ENCODE data around the gene MAFG.

The MAFG gene

DNA sequence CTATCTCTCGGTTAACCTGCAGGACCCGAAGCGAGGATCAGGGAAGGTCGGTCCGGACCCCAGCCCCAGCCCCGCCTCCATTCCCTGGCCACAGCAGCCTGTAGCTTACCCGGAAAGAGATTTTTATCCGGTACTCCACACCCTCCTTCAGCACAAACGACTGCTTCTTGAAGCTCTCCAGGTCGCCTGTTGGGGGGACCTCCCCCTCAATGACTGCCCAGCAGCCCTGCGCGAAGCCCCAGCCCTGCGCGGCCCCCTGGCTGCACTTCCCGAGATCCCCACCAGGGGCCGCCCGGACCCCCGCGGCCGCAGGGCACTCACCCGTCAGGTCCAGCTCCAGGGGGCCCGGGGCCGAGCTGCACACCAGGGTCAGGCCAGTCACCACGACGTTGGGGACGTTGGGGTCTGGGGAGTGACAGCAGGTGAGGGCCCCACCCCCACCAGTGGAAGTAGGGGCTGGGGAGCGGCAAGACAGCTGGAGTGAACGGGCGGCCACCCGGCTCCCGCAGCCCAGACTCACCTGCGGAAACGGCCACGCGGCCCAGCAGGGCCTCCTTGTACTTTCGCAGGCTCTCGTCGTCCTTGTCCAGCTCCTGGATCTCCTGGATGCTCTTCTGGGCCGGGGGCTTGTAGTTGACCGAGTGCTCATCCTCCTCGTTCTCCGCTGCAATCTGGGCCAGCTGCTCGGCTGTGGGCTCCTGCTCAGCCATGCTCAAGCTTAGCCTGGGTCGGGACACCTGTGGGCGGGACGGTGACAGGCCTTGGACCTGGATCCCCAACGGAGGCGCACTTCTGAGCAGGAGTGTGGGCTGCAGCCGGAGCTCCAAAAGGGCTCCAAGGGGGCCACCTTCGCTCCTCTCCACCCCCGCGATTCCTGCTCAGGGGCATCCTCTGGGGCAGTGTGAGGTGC lies 58.1 kb downstream of the MAFG start:
- peak; percentile 80 for DNase-seq

DNA sequence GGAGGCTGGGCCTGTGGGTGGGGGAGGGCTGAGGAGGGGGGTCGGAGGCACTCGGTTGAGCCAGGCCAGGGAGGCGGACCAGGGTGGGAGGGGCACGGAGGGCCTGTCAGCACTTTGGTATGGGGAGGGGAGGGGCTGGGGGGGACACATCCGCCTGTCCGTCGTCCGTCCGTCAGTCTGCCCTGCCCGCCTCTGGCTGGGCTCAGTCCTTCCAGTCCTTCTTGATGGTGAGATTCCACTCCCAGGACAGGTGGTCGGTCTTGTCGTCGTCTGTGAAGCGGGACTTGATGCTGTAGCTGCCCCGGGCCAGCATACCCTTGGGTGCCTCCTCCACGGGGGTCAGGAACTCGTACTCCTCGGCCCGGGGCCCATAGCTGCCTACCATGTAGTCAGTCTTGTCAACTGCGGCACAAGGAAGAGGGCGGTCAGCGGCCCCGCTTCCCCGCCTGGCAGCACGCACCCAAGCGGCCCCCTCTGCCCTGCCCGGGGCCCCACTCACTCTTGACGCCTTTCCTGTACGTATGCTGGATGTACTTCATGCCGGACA lies 58.8 kb downstream of the MAFG start:
- no peak for DNase-seq

Data from right kidney (tissue), 1 donor.